GM21528 (cell line): ENCODE data around the gene PRKG1.
A peak's percentile ranks its signal among the peaks of the same experiment; 100 is the strongest.
"Not testable (repeated sequence)": the region's sequence is repeated elsewhere in the genome, so short reads cannot be mapped to it uniquely, and the experiment has no call there.

Experiments used
- ATAC-seq: cut with Tn5 transposase; IDR thresholded peaks from one replicate; pipeline ENCODE4 v1.9.1; 2021; ENCODE audit warnings: mild to moderate bottlenecking, moderate library complexity; ENCODE audit not compliant: unreplicated experiment, low FRiP score

Gene PRKG1

GRCh38 chr10:51709324-51709972, 635.2 kb downstream of the PRKG1 start:
- ATAC-seq = no peak

- ATAC-seq = no peak
Measured at GRCh38 chr10:51711519-51711891, 637.2 kb downstream of the PRKG1 start.

- ATAC-seq = no peak
Measured at GRCh38 chr10:51716981-51717380, 642.7 kb downstream of the PRKG1 start.

GRCh38 chr10:51718804-51719291, 644.6 kb downstream of the PRKG1 start:
- no peak for ATAC-seq

GRCh38 chr10:51724038-51724437, 649.8 kb downstream of the PRKG1 start:
- no peak for ATAC-seq

- no peak for ATAC-seq
Measured at GRCh38 chr10:51729822-51730555, 655.7 kb downstream of the PRKG1 start.

GRCh38 chr10:51733057-51733456, 658.8 kb downstream of the PRKG1 start:
- no peak for ATAC-seq

- ATAC-seq = peak; percentile 81
Measured at GRCh38 chr10:51743146-51743545, 668.9 kb downstream of the PRKG1 start.

- no peak for ATAC-seq
Measured at GRCh38 chr10:51744235-51745000, 670.1 kb downstream of the PRKG1 start.

GRCh38 chr10:51745397-51745796, 671.1 kb downstream of the PRKG1 start:
- no peak for ATAC-seq

- no peak for ATAC-seq
Measured at GRCh38 chr10:51747216-51747615, 672.9 kb downstream of the PRKG1 start.

GRCh38 chr10:51748959-51749358, 674.7 kb downstream of the PRKG1 start:
- no peak for ATAC-seq

GRCh38 chr10:51758366-51758765, 684.1 kb downstream of the PRKG1 start:
- ATAC-seq = no peak

GRCh38 chr10:51758838-51759237, 684.6 kb downstream of the PRKG1 start:
- not testable (repeated sequence) for ATAC-seq

- no peak for ATAC-seq
Measured at GRCh38 chr10:51759896-51760534, 685.7 kb downstream of the PRKG1 start.

- ATAC-seq = no peak
Measured at GRCh38 chr10:51760864-51761640, 686.8 kb downstream of the PRKG1 start.

- no peak for ATAC-seq
Measured at GRCh38 chr10:51763746-51764145, 689.5 kb downstream of the PRKG1 start.

GRCh38 chr10:51765284-51765971, 691.1 kb downstream of the PRKG1 start:
- no peak for ATAC-seq

GRCh38 chr10:51766423-51767102, 692.3 kb downstream of the PRKG1 start:
- ATAC-seq = no peak
